Measurements from ENCODE around the gene TP53.

The TP53 gene

DNA sequence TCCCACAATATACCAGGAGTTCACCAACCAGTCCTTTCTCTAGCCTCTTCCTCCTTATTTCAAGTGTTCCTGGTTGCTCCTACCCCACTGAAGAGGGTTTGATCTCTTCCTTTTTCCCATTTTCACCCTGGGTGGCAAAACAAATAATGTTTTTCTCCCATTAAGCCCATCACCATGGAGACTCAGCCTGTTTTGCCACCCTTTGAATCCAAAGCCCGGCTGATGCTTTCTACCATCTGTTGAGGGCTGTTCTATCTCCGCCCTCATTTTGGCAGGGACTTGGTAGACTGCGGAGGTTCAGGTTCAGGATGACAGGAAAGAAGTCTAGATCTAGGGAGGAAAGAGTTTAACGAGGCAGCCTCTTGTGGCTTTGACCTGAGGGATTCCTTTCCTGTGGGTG is 32.8 kb upstream of the TP53 start:
- no peak overlapping the region for H3K4me3 ChIP-seq (ENCODE audit: low read depth in 1 of 2, low read length in 1 of 2)
- peaks cover 85% of the 10 kb centered on the region for H3K27me3 ChIP-seq
- H3K36me3 ChIP-seq = no peaks in the 10 kb centered on the region
- no peak overlapping the region for H3K27ac ChIP-seq
- TF ChIP-seq, protein P1, sequence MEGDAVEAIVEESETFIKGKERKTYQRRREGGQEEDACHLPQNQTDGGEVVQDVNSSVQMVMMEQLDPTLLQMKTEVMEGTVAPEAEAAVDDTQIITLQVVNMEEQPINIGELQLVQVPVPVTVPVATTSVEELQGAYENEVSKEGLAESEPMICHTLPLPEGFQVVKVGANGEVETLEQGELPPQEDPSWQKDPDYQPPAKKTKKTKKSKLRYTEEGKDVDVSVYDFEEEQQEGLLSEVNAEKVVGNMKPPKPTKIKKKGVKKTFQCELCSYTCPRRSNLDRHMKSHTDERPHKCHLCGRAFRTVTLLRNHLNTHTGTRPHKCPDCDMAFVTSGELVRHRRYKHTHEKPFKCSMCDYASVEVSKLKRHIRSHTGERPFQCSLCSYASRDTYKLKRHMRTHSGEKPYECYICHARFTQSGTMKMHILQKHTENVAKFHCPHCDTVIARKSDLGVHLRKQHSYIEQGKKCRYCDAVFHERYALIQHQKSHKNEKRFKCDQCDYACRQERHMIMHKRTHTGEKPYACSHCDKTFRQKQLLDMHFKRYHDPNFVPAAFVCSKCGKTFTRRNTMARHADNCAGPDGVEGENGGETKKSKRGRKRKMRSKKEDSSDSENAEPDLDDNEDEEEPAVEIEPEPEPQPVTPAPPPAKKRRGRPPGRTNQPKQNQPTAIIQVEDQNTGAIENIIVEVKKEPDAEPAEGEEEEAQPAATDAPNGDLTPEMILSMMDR (IDR thresholded peaks at IDR 0.05) = no peak
- H3K4me1 ChIP-seq (ENCODE audit: control insufficient read depth in 1 of 2, insufficient read depth in 1 of 2, low read depth in 1 of 2, low read length in 1 of 2) = peaks cover 2 to 11% of the 10 kb centered on the region in 2 experiments
- H3K9me3 ChIP-seq = no peaks in the 10 kb centered on the region

DNA sequence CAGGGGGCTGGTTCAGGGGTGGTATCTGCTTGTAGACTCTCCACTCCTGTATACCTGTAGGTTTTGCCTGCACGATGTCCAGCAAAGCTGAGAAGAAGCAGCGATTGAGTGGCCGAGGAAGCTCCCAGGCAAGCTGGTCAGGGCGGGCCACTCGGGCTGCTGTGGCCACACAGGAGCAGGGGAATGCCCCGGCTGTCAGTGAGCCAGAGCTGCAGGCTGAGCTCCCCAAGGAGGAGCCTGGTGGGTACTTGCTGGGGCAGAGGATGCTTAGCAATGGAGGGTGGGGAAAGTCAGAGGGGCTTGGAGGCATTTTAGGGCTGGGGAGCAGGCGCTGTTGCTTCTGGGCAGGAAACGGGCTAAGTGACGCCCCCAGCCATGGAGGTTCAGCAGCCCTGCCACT is 32.4 kb upstream of the TP53 start:
- Histone ChIP-seq H3K27ac (no peak overlapping the region), H3K4me1 (ENCODE audit: control insufficient read depth in 1 of 2, insufficient read depth in 1 of 2, low read depth in 1 of 2, low read length in 1 of 2) (peaks cover 2 to 11% of the 10 kb centered on the region in 2 experiments)

DNA sequence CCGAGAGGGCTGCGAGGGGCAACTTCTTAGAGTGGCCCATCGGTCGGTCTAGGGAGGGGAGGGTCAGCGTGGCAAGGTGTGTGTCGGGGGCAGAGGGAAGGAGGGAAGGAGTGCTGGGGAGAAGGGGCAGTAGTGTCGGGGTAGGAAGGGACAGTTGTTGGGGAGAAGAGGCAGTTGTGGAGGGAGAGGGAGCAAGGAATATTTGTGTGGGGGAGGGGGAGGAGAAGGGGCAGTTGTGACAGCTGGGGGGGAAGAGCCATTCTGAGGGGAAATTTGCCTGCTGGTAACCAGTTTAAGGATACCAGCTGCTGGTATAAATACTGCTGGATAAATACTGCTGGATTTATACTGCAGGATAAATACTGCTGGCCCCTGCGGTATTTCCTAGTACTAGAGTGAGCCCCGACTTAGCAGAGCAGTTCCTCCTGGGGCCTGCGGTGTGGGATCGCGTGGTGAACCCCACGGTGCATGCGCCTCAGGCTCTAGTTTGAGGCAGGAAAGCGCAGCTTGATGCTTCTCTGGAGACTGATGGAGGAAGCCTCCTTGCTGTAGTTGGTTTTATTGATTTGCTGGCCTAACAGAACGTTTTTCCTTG is 30.6 kb upstream of the TP53 start:
- peaks cover 2 to 11% of the 10 kb centered on the region in 2 experiments for H3K4me1 ChIP-seq (ENCODE audit: control insufficient read depth in 1 of 2, insufficient read depth in 1 of 2, low read depth in 1 of 2, low read length in 1 of 2)
- H3K4me3 ChIP-seq (ENCODE audit: low read depth in 1 of 2, low read length in 1 of 2) = no peak overlapping the region
- H3K9me3 ChIP-seq = no peaks in the 10 kb centered on the region
- TF ChIP-seq, protein P1 (IDR thresholded peaks at IDR 0.05) = no peak
- peaks cover 96% of the 10 kb centered on the region for H3K27me3 ChIP-seq
- H3K27ac ChIP-seq = no peak overlapping the region
- H3K36me3 ChIP-seq = no peaks in the 10 kb centered on the region

More for the DNA sequence above, 32.4 kb upstream of the TP53 start:
- no peaks in the 10 kb centered on the region for H3K36me3 ChIP-seq
- TF ChIP-seq, protein P1 (IDR thresholded peaks at IDR 0.05) = no peak
- H3K27me3 ChIP-seq = peaks cover 90% of the 10 kb centered on the region
- H3K4me3 ChIP-seq (ENCODE audit: low read depth in 1 of 2, low read length in 1 of 2) = no peak overlapping the region
- no peaks in the 10 kb centered on the region for H3K9me3 ChIP-seq

DNA sequence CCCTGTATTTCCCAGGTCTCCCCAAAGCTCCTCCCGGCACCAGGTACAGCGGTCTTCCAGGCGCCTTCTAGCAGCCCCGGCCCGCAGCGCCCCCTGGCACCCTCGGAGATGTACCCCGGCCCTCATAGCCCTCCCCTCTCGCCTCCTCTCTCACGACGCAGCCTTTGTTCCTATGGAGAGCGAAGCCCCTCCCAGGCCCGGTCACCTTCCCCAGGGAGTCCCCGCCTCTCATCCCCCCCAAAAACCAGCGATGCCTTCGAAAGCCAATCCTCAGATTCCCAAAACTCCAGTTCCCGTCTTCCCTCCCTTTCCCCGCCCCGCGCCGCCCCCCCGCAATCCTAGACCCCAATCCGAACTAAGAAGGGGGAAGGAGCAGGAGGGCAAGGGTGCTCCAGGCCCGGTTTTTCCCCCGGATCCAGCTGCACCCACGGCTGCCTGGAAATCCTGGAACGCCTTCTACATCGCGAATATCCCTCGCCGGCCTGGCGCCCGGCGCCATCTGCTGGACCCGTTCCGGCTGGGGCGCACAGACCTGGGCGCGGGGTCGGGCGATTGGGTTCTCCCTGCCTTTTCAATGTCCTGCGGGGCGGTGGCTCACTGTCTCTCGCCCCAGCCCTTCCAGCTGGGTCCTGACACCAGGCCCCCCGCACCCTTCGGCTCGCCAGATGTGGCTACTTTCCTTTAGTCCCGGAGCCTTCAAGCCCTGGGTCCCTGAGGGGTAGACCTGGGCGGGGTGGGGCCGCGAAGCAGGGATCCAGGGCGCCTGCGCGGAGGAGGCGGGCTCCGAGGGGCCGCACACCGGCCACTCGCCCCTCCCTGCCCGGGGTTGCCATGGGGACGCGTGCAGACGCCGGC is 29.8 kb upstream of the TP53 start, which contains the start of gene DNAH2:
DNAH2 (plus strand) TSS at position 844 of the 855 bp plus-strand sequence. CDS start 1,991 bp downstream, outside the sequence.
- Histone ChIP-seq H3K4me1 (ENCODE audit: control insufficient read depth in 1 of 2, insufficient read depth in 1 of 2, low read depth in 1 of 2, low read length in 1 of 2) (peaks cover 2 to 11% of the 10 kb centered on the region in 2 experiments), H3K36me3 (no peaks in the 10 kb centered on the region), H3K27ac (no peak within 1 kb of the TSS), H3K27me3 (peaks cover 97% of the 10 kb centered on the region), H3K9me3 (no peaks in the 10 kb centered on the region), H3K4me3 (ENCODE audit: low read depth in 1 of 2, low read length in 1 of 2) (no peak within 1 kb of the TSS)
- TF ChIP-seq, protein P1 (IDR thresholded peaks at IDR 0.05) = no peak

DNA sequence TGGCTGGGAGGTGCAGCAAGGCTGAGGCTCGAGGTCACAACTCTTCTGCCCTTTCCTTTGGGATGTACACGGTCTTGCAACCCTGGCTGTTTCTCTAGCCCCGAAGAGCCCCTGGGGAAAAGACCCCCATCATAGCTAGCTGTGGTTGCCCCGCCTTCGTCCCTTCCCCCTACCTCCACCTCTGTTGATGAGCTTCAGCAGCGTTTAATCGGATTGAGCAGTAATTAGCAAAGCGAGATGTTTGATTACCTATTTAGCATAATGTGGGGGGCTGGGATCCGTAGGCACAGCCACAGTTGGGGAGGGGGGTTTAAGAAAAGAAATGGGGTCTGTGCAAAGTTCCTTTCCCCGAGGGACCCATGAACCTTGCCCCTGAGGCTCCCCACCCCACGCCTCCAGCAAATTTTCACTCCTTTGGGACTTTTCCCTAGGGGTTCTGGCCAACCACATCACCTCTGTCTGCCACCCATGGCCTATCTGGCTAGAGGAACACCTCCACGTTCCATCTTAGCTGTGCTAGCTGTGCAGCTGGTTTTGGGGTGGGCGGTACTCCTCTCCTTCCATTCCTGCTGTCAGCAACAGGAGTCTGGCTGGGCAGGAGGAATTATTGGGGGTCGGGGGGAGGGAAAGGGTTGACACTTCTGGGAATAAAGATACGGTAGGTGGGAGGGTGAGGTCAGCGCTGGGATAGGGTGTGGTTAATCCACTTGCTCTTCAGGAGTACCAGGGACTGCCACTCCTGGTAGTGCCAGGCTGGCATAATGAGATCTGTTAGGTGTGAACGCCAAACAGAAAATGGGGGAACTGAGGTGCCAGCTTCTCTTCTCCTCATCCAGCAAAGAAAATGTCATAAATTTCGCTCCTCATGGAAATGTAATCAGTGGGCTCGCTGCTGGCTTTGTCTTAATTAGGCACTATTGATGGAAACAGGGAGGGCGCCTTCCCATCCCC is 28.9 kb upstream of the TP53 start:
- Histone ChIP-seq H3K27me3 (peaks cover 98% of the 10 kb centered on the region), H3K36me3 (no peaks in the 10 kb centered on the region), H3K9me3 (no peaks in the 10 kb centered on the region), H3K4me1 (ENCODE audit: control insufficient read depth in 1 of 2, insufficient read depth in 1 of 2, low read depth in 1 of 2, low read length in 1 of 2) (peaks cover 2 to 11% of the 10 kb centered on the region in 2 experiments), H3K4me3 (ENCODE audit: low read depth in 1 of 2, low read length in 1 of 2) (no peak overlapping the region), H3K27ac (no peak overlapping the region)
- TF ChIP-seq, protein P1 (IDR thresholded peaks at IDR 0.05) = no peak
